T47D (cell line): ENCODE data around the gene ROBO1.
"Not testable (repeated sequence)": the region's sequence is repeated elsewhere in the genome, so short reads cannot be mapped to it uniquely, and the experiment has no call there.

Source experiments
- DNase-seq, 2 experiments: peaks; one replicate each; pipeline versions ENCODE4 v3.0.0 to v3.0.0-alpha.2; 2011 to 2012; ENCODE audit warnings: low read depth in 1 of 2, low spot score in 1 of 2
- JUND ChIP-seq: IDR thresholded peaks from 2 replicates; pipeline ENCODE4 v1.6.1; 2012; ENCODE audit warnings: low read depth
- in situ Hi-C: cut with HindIII; loops from 2 replicates; pipeline ENCODE4 v1.10.0; 2016; ENCODE audit warnings: low sequenced_read_pairs, low pct_unique_long_range_greater_than_20kb

The ROBO1 gene

DNA sequence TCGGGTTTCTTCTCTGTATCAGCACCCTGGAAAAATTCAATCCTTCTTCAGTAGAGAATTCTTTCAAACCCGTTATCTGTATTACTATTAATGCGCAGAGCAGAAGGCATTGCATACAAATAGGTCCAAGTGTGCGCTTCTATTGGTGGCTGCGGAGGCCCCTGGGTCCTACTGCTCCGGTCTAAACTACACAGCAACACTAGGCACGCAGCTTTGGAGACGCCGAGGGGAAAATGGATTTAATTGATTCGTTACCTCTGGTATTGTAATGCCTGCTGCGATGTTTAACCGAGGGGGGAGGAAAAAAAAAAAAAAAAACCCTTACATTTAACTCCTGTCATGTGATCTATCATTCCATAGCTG lies at the start of gene ROBO1:
ROBO1 (minus strand) TSS at position 94 of the 363 bp plus-strand sequence.
- TF ChIP-seq JUND, result no peak
- DNase-seq, result peak in 1 of 2 experiments; percentile 2
- in situ Hi-C loops, result no loop called here

DNA sequence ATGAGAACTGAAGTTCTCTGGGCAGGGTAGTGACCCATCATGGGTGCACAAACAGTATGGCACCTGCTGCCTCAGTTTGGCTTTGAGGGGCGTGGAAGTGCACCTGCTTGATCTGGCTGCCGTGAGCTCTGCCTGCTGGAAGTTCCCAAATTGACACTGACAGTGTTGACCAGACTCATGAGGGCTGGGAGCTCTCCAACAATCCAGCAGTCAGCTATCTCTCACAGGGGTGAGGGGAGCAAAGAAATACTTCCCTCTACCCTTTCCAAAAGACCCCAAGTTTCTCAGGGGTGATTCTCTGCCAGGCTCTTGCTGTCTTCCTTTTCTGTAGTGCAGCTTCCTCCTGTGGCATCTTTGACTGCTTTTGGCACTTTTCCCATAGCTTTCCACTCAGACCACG lies 49.4 kb upstream of the ROBO1 start:
- DNase-seq, result no peak
- in situ Hi-C loops, result no loop called here
- no peak for TF ChIP-seq JUND

DNA sequence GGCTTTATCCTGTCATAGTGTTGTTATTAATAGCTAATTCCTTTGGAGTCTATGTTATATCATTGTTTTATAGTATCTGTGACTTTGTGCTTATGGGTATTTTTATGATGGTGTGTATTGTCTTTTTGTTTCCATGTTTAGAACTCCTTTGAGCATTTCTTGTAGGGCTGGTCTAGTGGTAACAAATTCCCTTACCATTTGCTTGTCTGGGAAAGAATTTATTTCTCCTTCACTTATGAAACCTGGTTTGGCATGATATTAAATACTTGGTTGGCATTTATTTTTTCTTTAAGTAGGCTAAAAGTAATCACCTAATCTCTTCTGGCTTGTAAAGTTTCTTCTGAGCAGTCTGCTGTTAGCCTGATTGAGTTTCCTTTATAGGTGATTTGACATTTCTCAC lies 47.7 kb upstream of the ROBO1 start:
- TF ChIP-seq JUND, result no peak
- in situ Hi-C loops, result no loop called here
- no peak for DNase-seq

DNA sequence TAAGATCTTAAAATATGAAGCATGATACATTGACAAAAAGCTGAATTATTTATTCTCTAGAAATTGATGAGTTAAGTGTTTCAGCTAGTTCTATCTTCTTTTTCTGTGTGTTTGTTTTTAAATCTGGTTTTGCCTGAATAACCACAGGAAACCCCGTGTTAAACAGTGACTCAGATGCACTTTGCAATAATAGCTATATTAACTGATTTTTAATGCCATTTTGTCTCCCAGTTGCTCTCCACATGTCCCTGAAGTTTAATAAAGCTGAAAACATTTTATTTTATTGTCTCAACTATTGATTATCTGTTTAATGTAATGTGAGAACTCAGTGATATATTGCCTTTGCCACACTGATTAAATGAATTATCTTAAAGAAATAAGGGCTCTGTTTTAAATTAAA lies 42.8 kb upstream of the ROBO1 start:
- TF ChIP-seq JUND, result no peak
- in situ Hi-C loops, result no loop called here
- no peak for DNase-seq

DNA sequence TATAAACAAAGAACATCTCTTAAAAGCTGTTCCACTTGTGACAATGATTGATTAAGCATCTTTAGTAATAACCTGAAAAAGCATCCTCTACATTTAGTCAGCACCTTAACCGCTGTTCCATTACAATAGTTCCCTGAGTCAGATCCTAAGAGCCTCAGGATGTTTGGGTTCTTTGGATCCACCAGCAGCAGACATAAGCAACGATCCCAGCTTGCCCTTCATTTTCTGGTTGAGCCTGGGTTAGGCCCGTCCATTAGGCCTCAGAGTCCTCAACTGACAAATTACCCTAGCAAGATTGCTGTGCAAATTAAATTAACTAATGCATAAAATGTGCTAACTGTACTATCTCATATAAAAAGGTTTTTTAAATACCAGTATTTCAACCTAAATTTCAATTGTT lies 42.3 kb upstream of the ROBO1 start:
- in situ Hi-C loops, result no loop called here

DNA sequence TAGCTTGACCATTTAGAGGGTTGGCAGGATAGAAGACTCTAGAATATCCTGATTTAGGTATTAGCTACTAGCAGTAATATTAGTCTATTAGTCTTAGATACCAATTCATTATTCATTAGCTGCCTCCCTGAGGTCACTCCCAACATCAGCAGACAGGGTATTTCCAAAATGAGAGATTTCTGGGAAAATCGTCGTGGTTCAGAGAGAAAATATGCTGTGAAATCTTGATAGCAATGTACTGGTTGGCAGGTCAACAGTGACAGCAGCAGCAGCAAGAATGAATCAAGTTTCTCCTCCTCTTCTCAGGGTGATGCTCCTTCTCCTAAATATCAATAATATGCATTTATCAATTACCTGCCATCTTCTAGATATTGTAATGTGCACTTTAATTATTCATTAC lies 41.3 kb upstream of the ROBO1 start:
- in situ Hi-C loops, result no loop called here
- no peak for TF ChIP-seq JUND
- no peak for DNase-seq

More for the DNA sequence above, 42.3 kb upstream of the ROBO1 start:
- no peak for TF ChIP-seq JUND
- DNase-seq, result no peak

DNA sequence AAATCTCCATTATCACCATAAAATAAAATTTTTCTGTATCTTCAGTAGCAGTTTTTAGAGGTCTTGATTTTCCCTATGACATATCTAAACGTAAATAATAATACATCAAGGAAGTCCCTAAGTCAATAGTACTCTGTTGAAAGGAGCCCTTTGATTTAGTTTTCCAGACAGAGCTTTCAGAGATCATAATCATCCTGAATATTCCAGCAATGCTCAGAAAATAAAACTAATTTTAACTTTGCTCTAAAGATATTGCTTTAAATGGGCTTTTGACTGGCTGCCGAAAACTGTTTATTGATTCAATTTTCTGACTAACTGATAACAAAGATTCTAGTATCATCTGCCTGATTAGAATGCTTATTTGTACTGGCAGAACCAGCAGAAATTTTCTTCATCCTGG lies 40.7 kb upstream of the ROBO1 start:
- no peak for DNase-seq
- TF ChIP-seq JUND, result no peak
- in situ Hi-C loops, result no loop called here

DNA sequence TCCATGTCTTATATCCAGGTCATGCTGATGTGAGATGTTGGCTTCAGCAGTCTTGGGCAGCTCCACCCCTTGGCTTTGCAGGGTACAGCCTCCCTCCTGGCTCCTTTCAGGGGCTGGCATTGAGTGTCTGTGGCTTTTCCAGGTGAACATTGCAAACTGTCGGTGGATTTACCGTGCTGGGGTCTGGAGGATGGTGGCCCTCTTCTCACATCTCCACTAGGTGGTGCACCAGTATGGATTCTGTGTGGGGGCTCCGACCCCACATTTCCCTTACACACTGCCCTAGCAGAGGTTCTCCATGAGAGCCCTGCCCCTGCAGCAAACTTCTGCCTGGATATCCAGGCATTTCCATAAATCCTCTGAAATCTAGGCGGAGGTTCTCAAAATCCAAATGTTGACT lies 22.4 kb upstream of the ROBO1 start:
- DNase-seq, in situ Hi-C loops: not testable (repeated sequence)

DNA sequence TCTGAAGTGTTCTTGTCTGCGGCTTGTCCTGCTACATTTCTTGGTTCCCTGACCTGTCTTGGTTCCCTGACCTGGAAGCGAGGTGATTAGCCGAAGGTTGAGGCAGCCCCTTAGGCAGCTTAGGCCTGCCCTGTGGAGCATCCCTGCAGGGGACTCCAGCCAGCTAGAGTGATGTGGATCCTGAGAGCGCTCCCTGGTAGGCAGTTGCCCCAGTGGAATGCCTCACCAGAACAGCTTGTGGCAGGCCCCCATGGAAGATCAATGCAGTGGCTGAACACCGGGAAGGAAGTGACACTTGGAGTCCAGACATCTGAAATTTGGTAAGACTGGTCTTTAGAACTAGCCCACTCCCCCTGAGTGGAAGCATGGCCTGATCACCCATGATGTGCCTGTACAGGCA lies 5.5 kb upstream of the ROBO1 start:
- no peak for DNase-seq
- in situ Hi-C loops, result no loop called here
- TF ChIP-seq JUND, result no peak

DNA sequence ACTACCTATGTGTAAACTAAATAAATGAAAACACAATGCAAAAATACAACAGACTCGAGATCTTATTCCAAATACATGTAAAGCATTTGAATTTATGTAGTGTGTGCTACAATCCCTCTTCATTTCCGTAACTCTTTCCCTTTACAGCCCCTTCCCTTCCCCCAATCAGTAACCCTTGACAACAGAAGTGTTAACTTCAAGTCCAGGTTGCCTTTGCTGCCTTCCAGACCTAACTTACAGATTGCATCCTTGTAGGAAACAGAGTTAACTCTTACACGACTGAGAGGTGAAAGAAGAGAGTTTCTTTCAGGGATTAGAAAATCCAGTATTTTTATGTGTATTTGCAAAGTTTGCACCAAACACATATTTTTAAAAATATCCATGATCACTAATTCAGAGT lies 1.4 kb upstream of the ROBO1 start:
- in situ Hi-C loops, result no loop called here

DNA sequence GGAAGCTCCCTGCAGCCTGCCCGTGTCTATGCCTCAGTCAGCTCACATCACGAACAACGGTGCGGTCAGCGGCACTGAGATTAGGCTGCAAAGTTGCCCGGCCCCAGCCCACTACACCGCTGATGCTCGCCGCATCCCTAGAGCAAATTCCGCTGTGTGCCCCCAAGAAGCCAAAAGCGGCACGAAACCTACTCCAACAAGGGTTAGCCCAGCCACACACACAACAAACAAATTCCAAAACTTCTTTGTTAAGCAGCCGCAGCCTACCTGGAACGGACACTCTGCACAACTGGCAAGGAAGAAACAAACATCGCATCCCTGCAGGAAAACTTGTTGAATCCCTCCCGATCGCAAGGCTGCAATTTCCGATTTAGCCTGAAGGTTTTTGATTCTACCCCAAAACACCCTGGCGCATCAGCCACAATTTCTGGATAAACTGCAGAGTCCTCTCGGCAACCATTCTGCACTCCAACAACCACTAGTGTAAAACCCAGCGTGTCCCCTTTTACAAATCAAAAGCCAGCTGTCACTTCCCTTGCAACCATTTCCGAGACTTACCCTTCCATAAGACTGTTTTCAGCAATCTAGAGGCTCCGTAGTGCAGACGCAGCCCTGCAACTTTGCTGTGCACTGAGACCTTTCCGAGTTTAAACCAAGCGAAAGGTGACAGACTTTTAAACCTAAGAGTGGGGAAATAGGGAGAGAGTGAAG lies 449 bp downstream of the ROBO1 start:
- no peak for TF ChIP-seq JUND
- no peak for DNase-seq
- in situ Hi-C loops, result no loop called here

More for the DNA sequence above, 1.4 kb upstream of the ROBO1 start:
- no peak for DNase-seq
- no peak for TF ChIP-seq JUND

DNA sequence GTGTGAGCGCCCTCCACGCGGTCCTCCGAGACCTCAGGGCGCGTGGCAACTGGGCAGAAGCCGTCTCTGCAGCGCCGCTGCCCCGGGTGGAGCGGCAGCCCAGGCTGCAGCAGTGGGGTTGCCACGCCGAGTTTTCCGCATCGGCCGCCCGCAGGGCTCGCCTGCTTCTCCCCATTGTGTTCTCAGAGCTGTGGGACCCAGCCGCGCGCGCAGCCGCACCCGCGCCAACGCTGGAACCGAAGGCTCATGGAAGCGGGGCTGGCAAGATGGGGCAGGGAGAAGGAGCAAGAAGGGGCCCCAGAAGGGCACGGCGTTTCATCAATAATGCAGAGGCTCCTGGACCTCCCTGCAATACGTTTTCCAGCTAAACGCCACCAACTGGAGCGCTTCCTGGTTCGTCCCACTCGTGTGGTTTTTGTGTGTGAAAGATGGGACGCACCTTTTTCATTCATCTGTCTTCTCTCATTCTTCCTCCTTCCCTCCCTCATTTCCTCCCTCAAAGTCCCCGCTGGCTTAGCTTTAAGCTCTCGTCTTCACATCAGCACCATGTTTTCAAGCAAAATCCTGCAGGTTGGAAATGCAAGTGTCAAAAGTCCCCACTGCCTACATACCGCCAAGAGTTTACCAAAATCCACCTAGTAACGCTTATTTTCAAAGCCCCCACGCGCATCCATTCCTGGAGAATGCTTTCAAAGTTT lies 1.2 kb downstream of the ROBO1 start:
- in situ Hi-C loops, result no loop called here
- no peak for DNase-seq
- no peak for TF ChIP-seq JUND

DNA sequence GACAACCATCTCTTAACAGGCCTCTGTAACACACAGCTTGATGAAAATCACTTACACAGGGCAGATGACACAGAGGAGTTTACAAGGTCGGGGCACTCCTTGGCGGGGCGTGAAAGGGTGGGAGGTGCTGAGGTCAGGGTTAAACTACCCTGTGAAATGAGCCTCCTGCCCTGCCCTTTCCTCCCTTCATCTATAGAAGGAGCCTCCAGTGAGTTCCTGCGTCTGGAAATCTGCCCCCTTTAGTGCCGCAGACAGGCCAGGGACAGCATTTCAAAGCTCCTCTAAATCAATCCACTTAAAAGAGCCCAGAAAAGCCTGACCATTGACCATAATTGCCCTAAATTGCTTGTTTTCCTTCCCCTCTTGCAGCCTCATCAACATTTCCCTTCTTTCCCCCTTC lies 1.9 kb downstream of the ROBO1 start:
- DNase-seq, result no peak
- in situ Hi-C loops, result no loop called here
- no peak for TF ChIP-seq JUND

DNA sequence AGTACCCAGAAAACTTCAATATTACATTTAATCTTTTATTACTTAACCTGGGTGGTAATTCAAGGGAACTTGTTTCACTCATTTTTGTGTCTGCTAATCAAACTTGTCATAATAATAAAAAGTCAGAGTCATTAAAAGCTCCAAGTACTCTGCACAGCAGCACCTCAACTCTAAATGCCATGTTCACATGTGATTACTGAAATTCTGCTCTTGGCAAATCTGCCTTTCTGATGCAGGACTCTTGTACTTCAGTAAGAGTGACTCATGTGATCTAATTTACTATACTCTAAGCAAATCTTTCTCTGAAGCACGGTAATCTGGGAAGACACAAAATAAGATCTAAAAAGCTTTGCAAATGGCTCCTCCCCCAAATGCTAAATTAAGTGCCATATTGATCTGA lies 6.4 kb downstream of the ROBO1 start:
- no peak for DNase-seq
- in situ Hi-C loops, result no loop called here
- TF ChIP-seq JUND, result no peak
